ENCODE measurements around the gene TFAP2D. TPM values are rescaled to one million over a fixed set of nuclear protein-coding genes. Genes with fewer than 3 reads are reported as not detected.

TFAP2D gene
- total RNA-seq, 2 donors from 2014 or later: not detected

DNA sequence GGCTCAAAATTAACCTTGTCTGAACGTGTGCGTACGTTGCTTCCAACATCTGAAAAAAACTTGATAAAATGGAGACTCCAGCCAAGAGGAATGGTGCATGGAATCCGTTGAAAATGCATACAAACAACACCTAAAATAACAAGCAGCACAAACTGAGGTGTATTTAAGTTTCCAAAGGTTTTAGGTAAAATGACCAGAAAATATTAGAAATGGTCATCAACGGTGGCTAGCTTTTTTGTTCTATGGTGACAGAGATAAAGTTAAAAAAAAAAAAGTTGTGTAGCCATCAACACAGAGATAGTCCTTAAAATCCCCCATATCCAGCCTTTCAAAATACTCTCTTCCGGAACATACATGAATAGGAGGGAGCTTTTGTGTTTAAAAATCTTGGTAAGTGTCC, 104.7 kb downstream of the TFAP2D start:
- H3K4me1 ChIP-seq (ENCODE audit: control insufficient read depth in 1 of 2, low read depth in 2 of 2): peaks cover 8 to 22% of the 10 kb centered on the region in 2 donors
- TF ChIP-seq, protein P1, sequence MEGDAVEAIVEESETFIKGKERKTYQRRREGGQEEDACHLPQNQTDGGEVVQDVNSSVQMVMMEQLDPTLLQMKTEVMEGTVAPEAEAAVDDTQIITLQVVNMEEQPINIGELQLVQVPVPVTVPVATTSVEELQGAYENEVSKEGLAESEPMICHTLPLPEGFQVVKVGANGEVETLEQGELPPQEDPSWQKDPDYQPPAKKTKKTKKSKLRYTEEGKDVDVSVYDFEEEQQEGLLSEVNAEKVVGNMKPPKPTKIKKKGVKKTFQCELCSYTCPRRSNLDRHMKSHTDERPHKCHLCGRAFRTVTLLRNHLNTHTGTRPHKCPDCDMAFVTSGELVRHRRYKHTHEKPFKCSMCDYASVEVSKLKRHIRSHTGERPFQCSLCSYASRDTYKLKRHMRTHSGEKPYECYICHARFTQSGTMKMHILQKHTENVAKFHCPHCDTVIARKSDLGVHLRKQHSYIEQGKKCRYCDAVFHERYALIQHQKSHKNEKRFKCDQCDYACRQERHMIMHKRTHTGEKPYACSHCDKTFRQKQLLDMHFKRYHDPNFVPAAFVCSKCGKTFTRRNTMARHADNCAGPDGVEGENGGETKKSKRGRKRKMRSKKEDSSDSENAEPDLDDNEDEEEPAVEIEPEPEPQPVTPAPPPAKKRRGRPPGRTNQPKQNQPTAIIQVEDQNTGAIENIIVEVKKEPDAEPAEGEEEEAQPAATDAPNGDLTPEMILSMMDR (IDR thresholded peaks at IDR 0.05): no peak
- DNase-seq (ENCODE audit: low spot score): no peak
- no peak for ATAC-seq (ENCODE audit: insufficient number of reproducible peaks, low FRiP score, low read depth)
- H3K36me3 ChIP-seq: no peaks in the 10 kb centered on the region
- no peaks in the 10 kb centered on the region for H3K9me3 ChIP-seq
- H3K27me3 ChIP-seq (replicated peaks; ENCODE audit: insufficient read depth): peaks cover 5% of the 10 kb centered on the region
- no peak overlapping the region for H3K27ac ChIP-seq
- H3K4me3 ChIP-seq: no peak overlapping the region

DNA sequence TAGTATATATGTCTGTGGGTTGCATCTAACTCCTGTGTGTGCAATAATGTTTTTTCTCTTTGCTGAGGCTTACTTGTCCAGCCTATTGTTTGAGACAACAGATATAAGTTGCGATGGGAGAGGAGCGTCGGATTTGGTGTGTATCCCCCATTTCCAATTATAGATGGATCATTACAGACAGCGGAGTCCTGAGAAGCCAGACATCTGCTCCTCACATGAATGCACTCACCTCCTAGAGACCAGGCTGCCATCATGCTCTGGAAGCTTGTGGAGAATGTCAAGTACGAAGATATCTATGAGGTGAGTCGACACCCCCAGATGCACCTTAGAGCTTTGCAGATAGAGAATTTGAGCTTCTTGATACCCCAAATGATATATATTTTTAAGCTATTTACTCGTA, 105.3 kb downstream of the TFAP2D start, which contains the start of gene TFAP2B:
TFAP2B (plus strand) TSS at position 199 of the 400 bp plus-strand sequence; CDS start at position 220, 21 bp downstream.
- DNase-seq (ENCODE audit: low spot score): no peak
- Histone ChIP-seq H3K9me3 (no peaks in the 10 kb centered on the region), H3K36me3 (no peaks in the 10 kb centered on the region), H3K4me3 (peak within 1 kb of the TSS; percentile 53), H3K4me1 (ENCODE audit: control insufficient read depth in 1 of 2, low read depth in 2 of 2) (peaks cover 8 to 22% of the 10 kb centered on the region in 2 donors), H3K27ac (no peak within 1 kb of the TSS), H3K27me3 (replicated peaks; ENCODE audit: insufficient read depth) (peaks cover 9% of the 10 kb centered on the region)
- no peak for ATAC-seq (ENCODE audit: insufficient number of reproducible peaks, low FRiP score, low read depth)
- TF ChIP-seq, protein P1 (IDR thresholded peaks at IDR 0.05): no peak

DNA sequence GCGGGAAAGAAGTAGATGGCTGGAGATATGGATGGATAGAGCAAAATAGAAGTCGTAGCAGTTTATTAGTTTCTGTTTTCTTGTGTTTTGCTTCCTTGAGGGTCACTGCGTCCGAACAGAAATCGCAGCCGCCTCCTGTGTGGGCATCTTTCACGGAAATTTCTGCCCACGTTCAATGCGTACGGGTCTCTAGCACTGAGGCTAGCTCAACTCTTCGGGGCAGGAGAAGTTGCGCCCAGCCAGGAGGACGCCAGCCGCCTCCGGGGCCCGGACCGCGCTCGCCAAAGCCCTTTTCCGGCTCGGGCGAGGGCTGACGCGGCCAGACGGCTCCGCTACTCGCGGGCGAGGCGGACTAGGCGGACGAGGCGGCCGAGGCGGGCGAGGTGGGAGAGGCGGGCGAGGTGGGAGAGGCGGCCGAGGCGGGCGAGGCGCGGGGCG, 106.2 kb downstream of the TFAP2D start:
- H3K4me3 ChIP-seq: peak overlapping the region; percentile 53
- H3K9me3 ChIP-seq: no peaks in the 10 kb centered on the region
- peaks cover 17% of the 10 kb centered on the region for H3K27me3 ChIP-seq (replicated peaks; ENCODE audit: insufficient read depth)
- no peaks in the 10 kb centered on the region for H3K36me3 ChIP-seq
- peaks cover 8 to 22% of the 10 kb centered on the region in 2 donors for H3K4me1 ChIP-seq (ENCODE audit: control insufficient read depth in 1 of 2, low read depth in 2 of 2)
- ATAC-seq (ENCODE audit: insufficient number of reproducible peaks, low FRiP score, low read depth) (no peak), DNase-seq (ENCODE audit: low spot score) (no peak)
- TF ChIP-seq, protein P1 (IDR thresholded peaks at IDR 0.05): no peak
- H3K27ac ChIP-seq: no peak overlapping the region

DNA sequence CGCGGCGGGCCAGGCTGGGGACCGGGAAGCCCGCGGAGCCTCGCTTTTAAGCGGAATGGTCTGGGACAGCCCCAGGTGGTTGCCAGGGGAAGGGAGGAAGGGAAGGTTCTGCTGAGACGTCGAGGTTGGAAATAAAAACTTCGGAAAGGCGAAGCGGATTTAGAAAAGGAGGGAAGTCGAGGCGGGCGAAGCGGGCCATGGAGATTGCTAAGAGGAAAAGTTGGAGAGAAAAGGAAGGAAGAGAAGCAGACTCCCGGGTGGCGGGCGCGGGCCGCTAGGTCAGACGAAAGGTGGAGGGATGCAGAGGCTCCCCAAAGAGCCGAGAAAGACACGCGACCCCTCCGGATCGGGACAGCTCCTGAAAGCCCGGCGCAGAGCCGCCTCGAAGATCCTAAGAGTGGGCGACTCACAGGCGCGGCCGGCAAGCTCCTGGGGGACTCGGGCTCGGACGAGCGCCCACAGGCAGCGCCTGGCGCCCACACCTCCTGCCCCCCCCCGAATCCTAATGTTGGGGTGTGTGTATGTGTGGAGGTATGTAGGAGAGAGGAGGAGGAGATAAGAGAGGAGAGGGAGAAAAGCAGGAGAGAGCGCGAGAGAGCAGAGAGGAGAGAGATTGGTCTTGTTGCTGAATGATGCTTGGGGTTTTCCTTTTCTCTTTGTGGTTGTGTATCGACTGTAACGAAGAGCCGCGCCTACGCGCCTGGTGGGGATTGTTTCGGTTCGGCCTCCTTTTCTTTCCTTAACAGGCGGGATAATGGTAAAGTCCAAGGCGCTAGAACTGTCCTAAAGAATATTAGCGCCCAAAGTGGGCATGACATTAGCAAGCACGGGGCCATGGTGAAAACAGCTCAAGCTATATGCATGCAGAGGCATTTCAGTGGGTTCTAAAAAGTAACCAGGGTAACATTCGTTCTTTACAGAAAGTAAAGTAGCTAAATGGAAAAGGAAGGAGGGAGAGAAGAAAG, 106.9 kb downstream of the TFAP2D start:
- Histone ChIP-seq H3K27me3 (replicated peaks; ENCODE audit: insufficient read depth) (peaks cover 24% of the 10 kb centered on the region), H3K27ac (no peak overlapping the region), H3K36me3 (no peaks in the 10 kb centered on the region), H3K4me1 (ENCODE audit: control insufficient read depth in 1 of 2, low read depth in 2 of 2) (peaks cover 8 to 22% of the 10 kb centered on the region in 2 donors), H3K9me3 (no peaks in the 10 kb centered on the region), H3K4me3 (peak overlapping the region; percentile 53)
- DNase-seq (ENCODE audit: low spot score) (no peak), ATAC-seq (ENCODE audit: insufficient number of reproducible peaks, low FRiP score, low read depth) (no peak)
- TF ChIP-seq, protein P1 (IDR thresholded peaks at IDR 0.05): no peak

DNA sequence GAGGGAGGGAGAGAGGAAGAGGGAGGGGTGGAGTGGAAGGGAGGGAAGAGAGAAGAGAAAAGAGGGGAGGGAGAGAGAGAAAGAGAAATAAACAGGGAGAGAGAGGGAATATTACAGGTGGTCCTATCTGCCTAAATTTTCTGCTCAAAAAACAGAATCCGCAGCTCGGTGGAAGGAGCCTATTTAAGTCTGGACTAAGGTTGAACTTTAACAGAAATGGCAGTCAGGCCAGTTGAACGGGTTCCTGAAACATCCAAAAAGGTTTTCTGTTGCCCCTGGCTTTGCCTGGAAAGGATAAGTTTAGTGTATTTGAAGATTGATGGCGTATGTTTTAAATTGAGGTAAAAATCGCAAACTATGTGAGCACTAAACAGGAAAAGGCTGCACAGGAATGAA, 107.5 kb downstream of the TFAP2D start:
- H3K9me3 ChIP-seq: no peaks in the 10 kb centered on the region
- no peak overlapping the region for H3K27ac ChIP-seq
- TF ChIP-seq, protein P1 (IDR thresholded peaks at IDR 0.05): no peak
- peak overlapping the region; percentile 42 for H3K4me3 ChIP-seq
- H3K27me3 ChIP-seq (replicated peaks; ENCODE audit: insufficient read depth): peaks cover 24% of the 10 kb centered on the region
- ATAC-seq (ENCODE audit: insufficient number of reproducible peaks, low FRiP score, low read depth) (no peak), DNase-seq (ENCODE audit: low spot score) (no peak)
- no peaks in the 10 kb centered on the region for H3K36me3 ChIP-seq
- peaks cover 4 to 18% of the 10 kb centered on the region in 2 donors for H3K4me1 ChIP-seq (ENCODE audit: control insufficient read depth in 1 of 2, low read depth in 2 of 2)

All from thoracic aorta (tissue), 2 donors.